Activated CD8-positive, alpha-beta T cell treated with anti-CD3 and anti-CD28 coated beads for 36 hours (primary cell): ENCODE data around the gene CCDC192. TPM values are rescaled to one million over a fixed set of nuclear protein-coding genes. Genes with fewer than 3 reads are reported as not detected.
A peak's percentile ranks its signal among the peaks of the same experiment; 100 is the strongest.

Experiments used
- ATAC-seq: fragments of 200-7000 bp; cut with Tn5 transposase; one replicate; pipeline ENCODE4 v1.10.0; 2021; ENCODE audit warnings: mild to moderate bottlenecking, moderate library complexity
- CTCF ChIA-PET: fragments of 350-600 bp; sonication (Branson Sonifier 250); formaldehyde crosslinking; loops from one replicate; lab custom pipeline; 2021; ENCODE audit warnings: antibody characterized with exemption; lab: Charles Lee
- POLR2A ChIA-PET: fragments of 350-600 bp; sonication (Branson Sonifier 250); formaldehyde crosslinking; loops from one replicate; lab custom pipeline; 2021; ENCODE audit warnings: antibody characterized with exemption; lab: Charles Lee
- DNase-seq: peaks from one replicate; pipeline ENCODE4 v3.0.0-alpha.2; 2020
- H3K27ac Mint-ChIP-seq: one replicate; pipeline ENCODE4 v1.8.0; 2021; ENCODE audit warnings: mild to moderate bottlenecking, mixed read lengths
- H3K27me3 Mint-ChIP-seq: one replicate; pipeline ENCODE4 v1.8.0; 2021; ENCODE audit warnings: mixed read lengths
- H3K36me3 Mint-ChIP-seq: one replicate; pipeline ENCODE4 v1.8.0; 2021; ENCODE audit warnings: low read depth, mixed read lengths
- H3K4me1 Mint-ChIP-seq: one replicate; pipeline ENCODE4 v1.8.0; 2021; ENCODE audit warnings: low read depth, mixed read lengths
- H3K4me3 Mint-ChIP-seq: one replicate; pipeline ENCODE4 v1.8.0; 2021; ENCODE audit warnings: mild to moderate bottlenecking, moderate library complexity, mixed read lengths
- H3K9me3 Mint-ChIP-seq: one replicate; pipeline ENCODE4 v1.8.0; 2021; ENCODE audit warnings: mixed read lengths
- intact Hi-C: fragments of 100-400 bp; cut with micrococcal nuclease; formaldehyde crosslinking; loops from one replicate; pipeline ENCODE4 v1.10.0; 2022
- total RNA-seq, 2 experiments: library from RNA; stranded (reverse); gene quantifications; one replicate each; pipeline ENCODE4 v1.2.3, GENCODE V29; 2021
- TF ChIP-seq, protein P1 (sequence below): fragments of 200-600 bp; IDR thresholded peaks from one replicate; pipeline ENCODE4 v1.8.0; 2022; ENCODE audit warnings: antibody characterized with exemption, mild to moderate bottlenecking

Gene CCDC192
- total RNA-seq, 2 experiments from 2014 or later: not detected

DNA sequence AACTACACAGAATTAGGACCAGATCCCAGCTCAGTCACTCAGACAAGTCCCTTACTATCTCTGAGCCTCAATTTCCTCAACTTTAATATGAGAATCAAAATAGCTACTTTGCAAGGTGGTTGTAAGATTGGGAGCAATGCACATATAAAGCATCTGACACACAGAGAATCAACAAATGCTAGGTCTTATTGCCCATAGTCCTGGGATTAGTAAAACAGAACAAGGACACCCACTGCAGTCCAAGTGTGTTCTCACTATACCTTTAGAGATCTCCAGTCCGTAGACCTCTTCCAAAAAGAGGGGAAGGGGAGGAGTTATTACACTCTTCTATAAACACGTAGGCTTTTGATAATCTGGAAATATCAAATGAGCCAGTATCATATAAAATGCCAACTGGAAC, 190.0 kb downstream of the CCDC192 start:
- POLR2A ChIA-PET: no interaction called here
- no peak overlapping the region for H3K4me3 Mint-ChIP-seq
- CTCF ChIA-PET: interaction anchor here (0.7 kb wide), 1 partner anchor 191 kb away, joined by 3 read pairs; the partner anchor contains the start of gene SLC12A2

DNA sequence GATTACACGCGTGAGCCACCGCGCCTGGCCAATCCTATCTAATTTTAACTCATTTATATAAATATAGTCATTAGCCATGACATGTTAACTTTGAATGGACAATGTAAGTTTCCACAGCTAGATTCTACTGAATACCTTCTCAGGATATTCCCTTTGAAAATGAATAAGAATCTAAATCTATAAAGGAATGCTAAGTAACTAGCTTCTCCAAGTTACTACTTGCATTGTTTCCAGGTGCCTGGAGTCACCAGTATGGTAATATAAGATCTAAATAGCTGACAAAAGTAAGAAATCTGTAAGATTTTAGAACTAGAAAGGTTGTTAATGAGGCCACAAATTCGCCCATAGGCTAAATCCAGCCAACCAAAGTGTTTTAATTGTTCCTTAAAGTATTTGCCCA, 191.3 kb downstream of the CCDC192 start:
- ChIA-PET CTCF (no interaction called here), POLR2A (no interaction called here)
- H3K4me1 Mint-ChIP-seq: peaks cover 9% of the 10 kb centered on the region
- no peak for DNase-seq
- H3K9me3 Mint-ChIP-seq: no peaks in the 10 kb centered on the region
- H3K4me3 Mint-ChIP-seq: no peak overlapping the region
- H3K36me3 Mint-ChIP-seq: no peaks in the 10 kb centered on the region
- H3K27ac Mint-ChIP-seq: no peak overlapping the region
- ATAC-seq: no peak
- intact Hi-C loops: no loop called here
- H3K27me3 Mint-ChIP-seq: no peaks in the 10 kb centered on the region
- TF ChIP-seq, protein P1, sequence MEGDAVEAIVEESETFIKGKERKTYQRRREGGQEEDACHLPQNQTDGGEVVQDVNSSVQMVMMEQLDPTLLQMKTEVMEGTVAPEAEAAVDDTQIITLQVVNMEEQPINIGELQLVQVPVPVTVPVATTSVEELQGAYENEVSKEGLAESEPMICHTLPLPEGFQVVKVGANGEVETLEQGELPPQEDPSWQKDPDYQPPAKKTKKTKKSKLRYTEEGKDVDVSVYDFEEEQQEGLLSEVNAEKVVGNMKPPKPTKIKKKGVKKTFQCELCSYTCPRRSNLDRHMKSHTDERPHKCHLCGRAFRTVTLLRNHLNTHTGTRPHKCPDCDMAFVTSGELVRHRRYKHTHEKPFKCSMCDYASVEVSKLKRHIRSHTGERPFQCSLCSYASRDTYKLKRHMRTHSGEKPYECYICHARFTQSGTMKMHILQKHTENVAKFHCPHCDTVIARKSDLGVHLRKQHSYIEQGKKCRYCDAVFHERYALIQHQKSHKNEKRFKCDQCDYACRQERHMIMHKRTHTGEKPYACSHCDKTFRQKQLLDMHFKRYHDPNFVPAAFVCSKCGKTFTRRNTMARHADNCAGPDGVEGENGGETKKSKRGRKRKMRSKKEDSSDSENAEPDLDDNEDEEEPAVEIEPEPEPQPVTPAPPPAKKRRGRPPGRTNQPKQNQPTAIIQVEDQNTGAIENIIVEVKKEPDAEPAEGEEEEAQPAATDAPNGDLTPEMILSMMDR: no peak

More for the DNA sequence above, 190.0 kb downstream of the CCDC192 start:
- TF ChIP-seq, protein P1: no peak
- Mint-ChIP-seq H3K36me3 (no peaks in the 10 kb centered on the region), H3K9me3 (no peaks in the 10 kb centered on the region), H3K27ac (no peak overlapping the region), H3K4me1 (no peaks in the 10 kb centered on the region), H3K27me3 (no peaks in the 10 kb centered on the region)
- ATAC-seq: no peak
- intact Hi-C loops: no loop called here
- no peak for DNase-seq

DNA sequence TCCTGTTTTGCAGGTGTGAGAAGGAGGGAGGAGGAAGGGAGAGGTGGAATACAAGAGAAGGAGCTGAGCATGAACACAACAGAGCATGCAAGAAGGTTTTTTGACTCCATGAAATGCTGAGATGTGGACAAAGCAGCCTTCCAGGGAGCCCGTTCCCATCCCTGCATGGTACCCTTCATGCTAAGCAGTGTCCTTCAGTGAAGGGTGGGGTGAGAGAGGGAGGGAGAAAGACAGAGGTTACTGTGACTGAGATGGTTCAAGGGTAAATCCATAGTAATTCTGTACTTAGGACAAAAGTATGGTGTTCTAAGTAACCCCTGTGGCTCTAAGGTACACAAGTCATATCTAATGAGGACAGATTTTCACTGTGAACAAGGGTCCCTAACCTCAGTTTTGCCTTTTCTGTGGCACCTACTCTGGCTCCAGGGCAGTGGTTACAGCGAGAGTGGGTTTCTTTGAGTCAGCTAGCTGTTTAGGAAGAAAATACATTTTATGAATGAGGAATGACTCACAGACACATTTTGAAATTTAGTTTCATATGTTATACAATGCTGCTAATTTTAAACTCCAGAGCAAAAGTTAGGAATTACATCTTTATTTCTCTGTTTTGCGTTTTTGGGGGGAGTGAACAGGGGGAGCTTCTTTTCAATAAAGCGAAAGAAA, 195.5 kb downstream of the CCDC192 start:
- Mint-ChIP-seq H3K9me3 (no peaks in the 10 kb centered on the region), H3K36me3 (no peaks in the 10 kb centered on the region), H3K4me1 (peaks cover 9% of the 10 kb centered on the region), H3K27me3 (no peaks in the 10 kb centered on the region), H3K4me3 (no peak overlapping the region), H3K27ac (no peak overlapping the region)
- ATAC-seq (peak; percentile 58), DNase-seq (peak; percentile 41)
- POLR2A ChIA-PET: no interaction called here
- CTCF ChIA-PET: interaction anchor here (1.0 to 1.9 kb wide), 2 partner anchors 11 to 13 kb away, joined by 3 to 4 read pairs; no protein-coding TSS in a partner anchor
- TF ChIP-seq, protein P1: no peak
- intact Hi-C loops: no loop called here

DNA sequence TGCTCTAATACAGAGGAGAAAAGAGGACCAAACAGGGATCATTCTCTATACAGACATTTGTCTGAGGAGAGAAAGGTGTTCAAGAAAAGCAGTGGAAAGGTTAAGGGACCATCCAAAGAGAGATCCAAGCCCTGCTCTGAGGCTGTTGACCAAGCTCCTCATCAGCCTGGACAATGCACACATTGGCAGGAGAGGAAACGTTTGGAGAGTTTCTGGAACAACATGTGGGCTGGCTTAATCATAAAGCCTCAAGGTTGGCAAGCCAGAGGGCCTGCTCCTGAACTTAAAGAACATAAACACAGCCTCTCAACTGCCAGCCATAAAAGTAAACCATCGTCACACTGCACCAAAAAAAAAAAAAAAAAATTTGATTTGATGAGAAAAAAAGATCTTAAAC, 196.0 kb downstream of the CCDC192 start:
- no peak for ATAC-seq
- ChIA-PET POLR2A (no interaction called here), CTCF (interaction anchor here (1.0 to 1.9 kb wide), 2 partner anchors 10 to 13 kb away, joined by 3 to 4 read pairs; no protein-coding TSS in a partner anchor)
- DNase-seq: no peak
- no peak overlapping the region for H3K4me3 Mint-ChIP-seq
- H3K36me3 Mint-ChIP-seq: no peaks in the 10 kb centered on the region
- intact Hi-C loops: no loop called here
- H3K27me3 Mint-ChIP-seq: no peaks in the 10 kb centered on the region
- H3K9me3 Mint-ChIP-seq: no peaks in the 10 kb centered on the region
- TF ChIP-seq, protein P1: no peak
- no peak overlapping the region for H3K27ac Mint-ChIP-seq
- peaks cover 9% of the 10 kb centered on the region for H3K4me1 Mint-ChIP-seq

DNA sequence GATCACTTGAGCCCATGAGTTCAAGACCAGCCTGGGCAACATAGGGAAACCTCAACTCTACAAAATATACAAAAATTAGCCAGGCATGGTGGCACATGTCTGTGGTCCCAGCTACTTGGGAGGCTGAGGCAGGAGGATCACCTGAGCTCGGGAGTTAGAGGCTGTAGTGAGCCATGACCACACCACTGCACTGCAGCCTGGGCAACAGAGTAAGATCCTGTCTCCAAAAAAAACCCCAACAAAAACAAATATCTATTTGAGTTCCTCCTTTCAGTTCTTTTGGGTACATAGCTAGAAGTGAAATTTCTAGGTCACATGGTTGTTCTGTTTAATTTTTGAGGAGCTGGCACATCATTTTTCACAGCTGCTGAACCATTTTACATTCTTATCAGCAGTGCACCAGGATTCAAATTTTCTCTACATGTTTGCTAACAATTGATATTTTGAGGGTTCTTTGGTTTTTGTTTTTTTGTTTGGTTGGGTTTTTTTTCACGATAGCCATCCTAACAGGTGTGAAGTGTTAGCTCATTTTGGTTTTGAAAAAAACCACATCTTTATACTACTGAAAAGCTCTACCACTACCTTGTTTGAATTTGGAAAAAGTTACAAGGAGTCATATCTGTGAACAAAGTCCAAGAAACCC, 203.5 kb downstream of the CCDC192 start:
- DNase-seq (no peak), ATAC-seq (no peak)
- no peak overlapping the region for H3K4me3 Mint-ChIP-seq
- peaks cover 3% of the 10 kb centered on the region for H3K4me1 Mint-ChIP-seq
- H3K36me3 Mint-ChIP-seq: no peaks in the 10 kb centered on the region
- H3K9me3 Mint-ChIP-seq: no peaks in the 10 kb centered on the region
- ChIA-PET CTCF (interaction anchor here (0.7 to 1.0 kb wide), 3 partner anchors 16 to 64 kb away, joined by 3 read pairs; no protein-coding TSS in a partner anchor), POLR2A (no interaction called here)
- intact Hi-C loops: no loop called here
- no peaks in the 10 kb centered on the region for H3K27me3 Mint-ChIP-seq
- TF ChIP-seq, protein P1: no peak
- H3K27ac Mint-ChIP-seq: no peak overlapping the region
